Inferior parietal cortex (tissue), 1 donor: Measurements from ENCODE around the gene FHOD1.

Experiments
- DNase-seq: peaks from one replicate; pipeline ENCODE4 v3.0.0-alpha.2; 2016; ENCODE audit errors: extremely low spot score

The FHOD1 gene

GRCh38 chr16:67249178-67250044 is 2.1 kb upstream of the FHOD1 start:
- no peak for DNase-seq

GRCh38 chr16:67248401-67249177 is 1.3 kb upstream of the FHOD1 start, which contains the start of gene SLC9A5:
Gene SLC9A5, plus strand, starts transcription at chr16:67248979. Its CDS starts 36 bp downstream, at chr16:67249015.
- DNase-seq: no peak

- no peak for DNase-seq
Measured at GRCh38 chr16:67248073-67248400, 756 bp upstream of the FHOD1 start.

GRCh38 chr16:67246756-67247191 is 507 bp downstream of the FHOD1 start:
- no peak for DNase-seq

GRCh38 chr16:67246081-67246755 is 1.1 kb downstream of the FHOD1 start:
- no peak for DNase-seq

GRCh38 chr16:67245674-67246080 is 1.6 kb downstream of the FHOD1 start:
- DNase-seq: no peak

- no peak for DNase-seq
Measured at GRCh38 chr16:67245186-67245585, 2.1 kb downstream of the FHOD1 start.

- no peak for DNase-seq
Measured at GRCh38 chr16:67244387-67245185, 2.7 kb downstream of the FHOD1 start.

GRCh38 chr16:67243481-67243880 is 3.8 kb downstream of the FHOD1 start:
- DNase-seq: no peak

- DNase-seq: no peak
Measured at GRCh38 chr16:67242138-67242730, 5.0 kb downstream of the FHOD1 start.

- DNase-seq: no peak
Measured at GRCh38 chr16:67241008-67241900, 6.0 kb downstream of the FHOD1 start.

GRCh38 chr16:67240506-67240905 is 6.8 kb downstream of the FHOD1 start:
- DNase-seq: no peak

- DNase-seq: no peak
Measured at GRCh38 chr16:67238806-67239470, 8.3 kb downstream of the FHOD1 start.

- no peak for DNase-seq
Measured at GRCh38 chr16:67238278-67238575, 9.1 kb downstream of the FHOD1 start.

GRCh38 chr16:67237396-67238277 is 9.6 kb downstream of the FHOD1 start:
- no peak for DNase-seq

GRCh38 chr16:67236563-67237395 is 10.5 kb downstream of the FHOD1 start:
- DNase-seq: no peak

GRCh38 chr16:67235816-67236562 is 11.3 kb downstream of the FHOD1 start:
- no peak for DNase-seq
